Spleen (tissue), 7 donors: ENCODE data around the gene TRABD2B.

ENCODE experiments used
- POLR2AphosphoS5 ChIP-seq, 3 donors: sonication (generic); formaldehyde crosslinking; IDR thresholded peaks; one replicate each; pipeline ENCODE4 v1.5.1; 2017; ENCODE audit warnings: antibody characterized with exemption in 3 of 3
- TF ChIP-seq, protein P1 (sequence below), 11 experiments: fragments of 200-600 bp in 7 of 11; fragments of 450-650 bp in 4 of 11; sonication (generic) in 4 of 11; IDR thresholded peaks in 8 of 11; conservative IDR thresholded peaks in 3 of 11; 1 replicate in 7 of 11; 2 replicates in 4 of 11; pipeline versions ENCODE4 v1.4.0 to v1.8.0; 2016 to 2021; ENCODE audit warnings: antibody characterized with exemption in 11 of 11, inconsistent platforms in 4 of 11, mild to moderate bottlenecking in 1 of 11
- donor health status: DM: no; HTN: no; CAD: no; lungs with moderate emphysema.
- donor health status: DM: no; HTN: no; CAD: no.
- donor health status: DM: no; HTN: no; CAD: no.

DNA sequence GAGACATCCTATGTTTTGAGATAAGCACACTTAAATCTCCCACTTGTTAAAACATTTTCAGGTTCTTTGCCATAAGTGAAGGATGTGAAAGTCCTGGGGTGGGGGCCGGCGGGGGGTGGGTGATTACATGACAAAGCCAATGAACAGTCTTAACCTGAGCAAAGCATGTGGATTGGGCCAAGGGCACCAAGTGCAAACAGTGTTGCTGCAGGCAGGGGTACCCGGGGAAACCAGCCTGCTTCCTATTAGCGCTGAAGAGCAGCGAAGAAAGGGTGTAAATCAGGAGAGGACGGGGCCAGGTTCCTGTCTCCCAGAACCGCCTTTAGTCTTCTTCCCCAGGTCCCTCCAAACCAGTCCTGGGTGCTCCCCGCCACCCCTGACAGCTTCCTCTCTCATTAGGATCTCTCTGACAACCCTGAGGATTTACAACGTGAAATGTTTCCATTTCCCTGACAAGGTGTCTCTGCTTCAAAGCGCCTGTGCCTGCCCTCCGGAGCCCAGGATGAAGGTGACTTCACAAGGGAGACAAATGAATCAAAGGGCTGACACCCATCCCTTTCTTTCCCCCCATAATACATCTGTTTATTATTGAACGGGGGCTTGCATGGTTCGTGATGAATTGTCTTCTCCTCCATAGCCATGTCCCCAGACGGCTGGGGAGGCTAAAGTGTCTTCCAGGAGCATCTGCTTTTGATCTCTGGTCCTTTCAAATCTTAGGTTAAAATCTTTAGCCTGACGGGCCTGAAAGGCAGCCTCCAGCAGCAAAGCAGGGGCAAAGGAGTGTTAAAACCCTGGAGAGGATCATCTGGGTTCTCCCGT lies 109.5 kb downstream of the TRABD2B start:
- TF ChIP-seq, protein P1, sequence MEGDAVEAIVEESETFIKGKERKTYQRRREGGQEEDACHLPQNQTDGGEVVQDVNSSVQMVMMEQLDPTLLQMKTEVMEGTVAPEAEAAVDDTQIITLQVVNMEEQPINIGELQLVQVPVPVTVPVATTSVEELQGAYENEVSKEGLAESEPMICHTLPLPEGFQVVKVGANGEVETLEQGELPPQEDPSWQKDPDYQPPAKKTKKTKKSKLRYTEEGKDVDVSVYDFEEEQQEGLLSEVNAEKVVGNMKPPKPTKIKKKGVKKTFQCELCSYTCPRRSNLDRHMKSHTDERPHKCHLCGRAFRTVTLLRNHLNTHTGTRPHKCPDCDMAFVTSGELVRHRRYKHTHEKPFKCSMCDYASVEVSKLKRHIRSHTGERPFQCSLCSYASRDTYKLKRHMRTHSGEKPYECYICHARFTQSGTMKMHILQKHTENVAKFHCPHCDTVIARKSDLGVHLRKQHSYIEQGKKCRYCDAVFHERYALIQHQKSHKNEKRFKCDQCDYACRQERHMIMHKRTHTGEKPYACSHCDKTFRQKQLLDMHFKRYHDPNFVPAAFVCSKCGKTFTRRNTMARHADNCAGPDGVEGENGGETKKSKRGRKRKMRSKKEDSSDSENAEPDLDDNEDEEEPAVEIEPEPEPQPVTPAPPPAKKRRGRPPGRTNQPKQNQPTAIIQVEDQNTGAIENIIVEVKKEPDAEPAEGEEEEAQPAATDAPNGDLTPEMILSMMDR (IDR thresholded peaks at IDR 0.05 in 8 of 11, conservative IDR thresholded peaks at IDR 0.05 in 3 of 11), result no peak
- TF ChIP-seq POLR2AphosphoS5 (IDR thresholded peaks at IDR 0.05), result no peak
